ENCODE measurements around the gene CD180. TPM values are rescaled to one million over a fixed set of nuclear protein-coding genes. Genes with fewer than 3 reads are reported as not detected.

The CD180 gene
- total RNA-seq, 1 donor from 2014 or later = 0.51 TPM

DNA sequence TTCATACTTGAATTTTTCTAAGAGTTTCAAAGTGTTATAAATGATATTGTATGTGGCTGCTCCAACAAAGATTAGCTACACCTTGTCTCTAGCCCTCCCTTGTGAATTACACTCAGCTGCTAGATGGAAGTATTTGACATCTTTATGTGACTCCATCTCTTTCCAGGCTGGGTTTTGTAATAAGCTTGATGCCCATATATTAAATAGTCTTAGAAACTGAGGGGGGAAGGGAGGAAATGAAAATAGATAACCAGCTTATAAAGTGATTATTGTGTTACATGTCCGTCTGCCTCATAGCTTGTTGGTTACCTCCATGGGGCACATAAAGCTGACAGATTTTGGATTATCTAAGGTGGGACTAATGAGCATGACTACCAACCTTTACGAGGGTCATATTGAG, 63.4 kb downstream of the CD180 start:
- DNase-seq (ENCODE audit: low read depth) = no peak

DNA sequence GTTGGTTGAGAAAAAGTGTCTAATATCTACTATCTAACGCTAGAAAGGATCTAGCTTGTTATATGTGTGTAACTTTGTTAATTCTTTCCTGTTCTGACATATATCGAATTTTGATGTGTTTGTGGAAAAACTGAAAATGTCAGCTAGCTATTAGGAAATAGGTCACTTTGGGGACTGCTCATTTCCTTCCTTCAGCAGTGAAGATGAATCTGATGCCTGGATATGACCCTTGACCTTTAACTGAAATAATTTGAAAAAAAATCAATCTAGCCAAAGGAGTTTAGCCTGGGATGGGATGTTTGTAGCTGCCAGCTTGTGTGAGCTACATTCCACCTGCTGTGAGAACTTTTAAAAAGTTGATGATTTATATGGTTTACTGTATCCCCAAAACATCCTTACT, 66.8 kb downstream of the CD180 start:
- DNase-seq (ENCODE audit: low read depth) = no peak

Measured in myocyte (in vitro differentiated cells).